HG02759 (cell line): ENCODE measurements around the gene TNFRSF6B.
A peak's percentile ranks its signal among the peaks of the same experiment; 100 is the strongest.
"Not testable (repeated sequence)": the region's sequence is repeated elsewhere in the genome, so short reads cannot be mapped to it uniquely, and the experiment has no call there.

Source experiments
- ATAC-seq: cut with Tn5 transposase; IDR thresholded peaks from one replicate; pipeline ENCODE4 v1.9.1; 2021; ENCODE audit warnings: mild to moderate bottlenecking, moderate library complexity; ENCODE audit not compliant: unreplicated experiment

TNFRSF6B gene

DNA sequence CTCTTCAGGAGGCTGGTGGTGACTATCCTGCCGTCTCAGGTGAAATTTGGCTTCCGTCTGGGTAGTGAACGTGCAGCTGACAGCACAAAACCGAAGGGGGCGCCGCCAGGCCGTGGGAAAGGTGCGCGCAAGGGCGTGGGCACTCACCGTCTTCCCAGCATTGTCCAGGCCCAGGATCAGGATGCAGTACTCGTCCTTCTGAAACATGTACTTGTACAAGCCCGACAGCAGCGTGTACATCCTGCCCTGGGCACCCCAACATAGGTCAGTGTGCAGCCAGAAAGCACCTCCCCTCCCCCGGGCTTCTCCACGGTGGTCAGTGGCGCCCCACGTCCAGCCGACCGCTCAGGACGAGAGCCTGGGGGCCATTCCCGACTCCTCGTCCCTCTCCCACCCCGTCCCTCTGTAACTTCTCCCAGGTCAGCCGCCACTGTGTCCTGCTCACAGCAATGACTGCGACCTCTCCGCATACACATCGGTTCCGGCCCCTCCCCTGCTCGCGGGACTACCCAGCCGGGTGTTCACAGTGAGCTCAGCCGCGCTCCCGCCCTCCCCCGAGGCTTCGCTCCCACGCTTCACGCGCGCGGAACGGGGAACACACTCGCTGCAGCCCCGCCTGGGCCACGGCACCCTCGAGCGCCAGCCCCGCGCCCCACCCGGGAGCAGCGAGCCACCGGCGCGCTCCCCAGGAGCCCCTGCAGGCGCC is 10.6 kb downstream of the TNFRSF6B start:
- peak; percentile 12 for ATAC-seq

- ATAC-seq, result peak; percentile 76
Observed at GRCh38 chr20:63707558-63708300, 11.3 kb downstream of the TNFRSF6B start, which contains the start of the genes ARFRP1 and ZGPAT. Gene ARFRP1, minus strand, starts transcription at chr20:63707976. Its CDS starts 885 bp downstream, at chr20:63707091. Gene ZGPAT, plus strand, starts transcription at chr20:63708039. Its CDS starts 542 bp downstream, at chr20:63708581.

GRCh38 chr20:63708301-63709148 is 12.1 kb downstream of the TNFRSF6B start:
- peak; percentile 7 for ATAC-seq

DNA sequence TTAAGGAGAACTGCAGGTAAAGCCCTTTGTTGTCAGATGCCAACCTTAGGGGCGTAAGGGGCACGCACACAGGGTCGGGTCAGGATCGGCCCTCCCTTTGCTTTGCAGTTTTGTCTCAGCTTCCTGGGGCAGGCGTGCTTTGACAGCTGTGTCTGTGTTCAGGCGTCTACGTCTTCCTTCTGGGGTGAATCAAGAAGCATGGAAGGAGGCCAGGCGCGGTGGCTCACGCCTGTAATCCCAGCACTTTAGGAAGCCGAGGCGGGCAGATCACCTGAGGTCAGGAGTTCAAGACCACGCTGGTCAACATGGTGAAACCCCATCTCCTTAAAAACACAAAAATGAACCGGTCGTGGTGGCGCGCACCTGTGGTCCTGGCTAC is 12.7 kb downstream of the TNFRSF6B start:
- ATAC-seq, result no peak

GRCh38 chr20:63711085-63711645 is 14.7 kb downstream of the TNFRSF6B start:
- no peak for ATAC-seq

DNA sequence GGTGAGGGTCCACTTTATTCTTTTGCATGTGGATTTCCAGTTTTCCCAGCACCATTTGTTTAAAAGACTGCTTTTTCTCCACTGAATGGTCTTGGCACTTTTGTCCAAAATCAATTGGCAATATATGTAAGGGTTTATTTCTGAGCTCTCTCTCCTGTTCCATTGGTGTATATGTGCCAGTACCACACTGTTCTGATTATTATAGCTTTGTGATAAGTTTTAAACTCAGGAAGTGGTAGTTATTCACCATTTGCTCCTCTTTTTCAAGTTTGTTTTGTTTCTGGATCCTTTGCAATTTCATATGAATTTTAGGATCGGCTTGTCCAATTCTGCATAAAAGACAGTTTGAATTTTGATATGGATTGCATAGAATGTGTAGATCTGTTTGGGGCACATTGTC is 15.7 kb downstream of the TNFRSF6B start:
- ATAC-seq, result no peak

- no peak for ATAC-seq
Observed at GRCh38 chr20:63714858-63715257, 18.4 kb downstream of the TNFRSF6B start.

GRCh38 chr20:63718996-63719395 is 22.5 kb downstream of the TNFRSF6B start:
- ATAC-seq, result no peak

- ATAC-seq, result not testable (repeated sequence)
Observed at GRCh38 chr20:63722967-63723622, 26.6 kb downstream of the TNFRSF6B start.

- not testable (repeated sequence) for ATAC-seq
Observed at GRCh38 chr20:63730189-63730733, 33.8 kb downstream of the TNFRSF6B start.

GRCh38 chr20:63731410-63731809 is 35.0 kb downstream of the TNFRSF6B start:
- no peak for ATAC-seq

GRCh38 chr20:63732118-63733095 is 36.0 kb downstream of the TNFRSF6B start:
- no peak for ATAC-seq

DNA sequence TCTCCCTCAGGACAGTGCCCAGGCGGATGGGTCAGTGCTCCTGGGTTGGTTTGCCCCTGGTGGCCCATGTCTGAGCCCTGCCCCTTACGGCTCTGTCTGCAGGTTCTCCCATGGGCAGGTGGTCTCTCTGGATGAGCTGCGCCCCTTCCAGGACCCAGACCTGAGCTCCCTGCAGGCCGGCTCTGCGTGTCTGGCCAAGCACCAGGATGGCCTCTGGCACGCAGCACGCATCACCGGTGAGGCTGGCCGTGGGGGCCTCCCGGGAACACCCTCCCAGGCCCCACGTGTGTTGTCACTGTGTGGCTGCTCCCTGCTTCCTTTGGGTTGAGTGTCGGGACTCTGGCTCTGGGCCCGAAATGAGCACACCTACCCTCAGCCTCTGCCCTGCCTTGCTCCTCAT is 36.7 kb downstream of the TNFRSF6B start:
- no peak for ATAC-seq

DNA sequence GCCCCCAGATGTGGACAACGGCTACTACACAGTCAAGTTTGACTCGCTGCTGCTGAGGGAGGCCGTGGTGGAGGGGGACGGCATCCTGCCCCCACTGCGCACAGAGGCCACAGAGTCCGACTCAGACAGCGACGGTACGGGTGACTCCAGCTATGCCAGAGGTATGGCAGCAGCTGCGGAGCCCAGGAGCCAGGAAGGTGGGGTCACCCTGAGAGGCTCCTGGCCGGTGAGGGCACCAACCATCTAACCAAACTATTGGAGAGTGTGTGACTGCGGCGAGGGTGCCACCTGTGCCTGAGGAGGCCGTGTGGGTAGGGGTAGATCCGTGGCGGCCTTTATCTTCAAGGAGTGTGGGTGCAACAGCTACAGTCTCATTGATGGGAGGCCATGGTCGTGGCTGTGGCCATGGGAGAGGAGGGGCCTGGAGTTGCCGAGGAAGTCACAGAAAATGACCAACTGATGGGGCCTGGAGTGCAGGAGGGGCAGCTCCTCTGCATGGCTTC is 37.2 kb downstream of the TNFRSF6B start:
- no peak for ATAC-seq

GRCh38 chr20:63734111-63734945 is 37.9 kb downstream of the TNFRSF6B start:
- no peak for ATAC-seq

DNA sequence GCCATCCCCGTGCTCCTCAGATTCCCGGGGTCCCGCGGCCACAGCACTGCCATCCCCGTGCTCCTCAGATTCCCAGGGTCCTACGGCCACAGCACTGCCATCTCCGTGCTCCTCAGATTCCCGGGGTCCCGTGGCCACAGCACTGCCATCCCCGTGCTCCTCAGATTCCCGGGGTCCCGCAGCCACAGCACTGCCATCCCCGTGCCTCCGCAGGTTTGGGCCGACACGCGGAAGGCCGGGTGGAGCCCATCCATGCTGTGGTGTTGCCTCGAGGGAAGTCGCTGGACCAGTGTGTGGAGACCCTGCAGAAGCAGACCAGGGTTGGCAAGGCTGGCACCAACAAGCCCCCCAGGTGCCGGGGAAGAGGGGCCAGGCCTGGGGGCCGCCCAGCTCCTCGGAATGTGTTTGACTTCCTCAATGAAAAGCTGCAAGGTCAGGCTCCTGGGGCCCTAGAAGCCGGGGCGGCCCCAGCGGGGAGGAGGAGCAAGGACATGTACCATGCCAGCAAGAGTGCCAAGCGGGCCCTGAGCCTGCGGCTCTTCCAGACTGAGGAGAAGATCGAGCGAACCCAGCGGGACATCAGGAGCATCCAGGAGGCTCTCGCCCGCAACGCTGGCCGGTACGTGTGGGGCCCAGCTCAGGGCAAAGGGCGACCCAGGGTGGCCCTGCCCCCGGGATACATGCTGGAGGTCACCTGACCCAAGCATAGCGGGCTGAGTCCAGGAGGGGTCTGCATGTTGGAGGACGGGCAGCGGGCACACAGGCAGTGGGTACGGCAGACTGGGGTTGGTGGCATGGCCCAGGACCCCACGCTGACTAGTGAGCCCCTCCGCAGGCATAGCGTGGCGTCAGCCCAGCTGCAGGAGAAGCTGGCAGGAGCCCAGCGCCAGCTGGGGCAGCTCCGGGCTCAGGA is 38.8 kb downstream of the TNFRSF6B start:
- no peak for ATAC-seq
